Measurements from ENCODE around the gene SFSWAP.
"Not testable (repeated sequence)": the region's sequence is repeated elsewhere in the genome, so short reads cannot be mapped to it uniquely, and the experiment has no call there.

Gene SFSWAP

GRCh38 chr12:131703161-131703560, 7.7 kb upstream of the SFSWAP start:
- DNase-seq, result no peak

- no peak for DNase-seq
These were observed 6.4 kb upstream of the SFSWAP start for GRCh38 chr12:131704509-131704908.

GRCh38 chr12:131706709-131707108, 4.2 kb upstream of the SFSWAP start:
- DNase-seq, result not testable (repeated sequence)

GRCh38 chr12:131709226-131709625, 1.7 kb upstream of the SFSWAP start:
- DNase-seq, result no peak

- no peak for DNase-seq
These were observed 788 bp downstream of the SFSWAP start for GRCh38 chr12:131711551-131712205.

- DNase-seq, result no peak
These were observed 2.5 kb downstream of the SFSWAP start for GRCh38 chr12:131713349-131713748.

GRCh38 chr12:131714759-131715158, 3.9 kb downstream of the SFSWAP start:
- no peak for DNase-seq

- DNase-seq, result no peak
These were observed 5.4 kb downstream of the SFSWAP start for GRCh38 chr12:131716282-131716681.

GRCh38 chr12:131720241-131720640, 9.4 kb downstream of the SFSWAP start:
- no peak for DNase-seq

- no peak for DNase-seq
These were observed 10.0 kb downstream of the SFSWAP start for GRCh38 chr12:131720921-131721320.

- DNase-seq, result no peak
These were observed 10.7 kb downstream of the SFSWAP start for GRCh38 chr12:131721548-131721947.

GRCh38 chr12:131723532-131723931, 12.6 kb downstream of the SFSWAP start:
- DNase-seq, result no peak

- no peak for DNase-seq
These were observed 13.6 kb downstream of the SFSWAP start for GRCh38 chr12:131724534-131724933.

- no peak for DNase-seq
These were observed 14.6 kb downstream of the SFSWAP start for GRCh38 chr12:131725503-131725902.

- DNase-seq, result no peak
These were observed 17.8 kb downstream of the SFSWAP start for GRCh38 chr12:131728720-131729119.

- no peak for DNase-seq
These were observed 18.5 kb downstream of the SFSWAP start for GRCh38 chr12:131729254-131729955.

- no peak for DNase-seq
These were observed 22.2 kb downstream of the SFSWAP start for GRCh38 chr12:131732996-131733615.

- no peak for DNase-seq
These were observed 23.0 kb downstream of the SFSWAP start for GRCh38 chr12:131733874-131734273.

- DNase-seq, result no peak
These were observed 23.7 kb downstream of the SFSWAP start for GRCh38 chr12:131734336-131735152.

- DNase-seq, result no peak
These were observed 24.2 kb downstream of the SFSWAP start for GRCh38 chr12:131735153-131735456.

- no peak for DNase-seq
These were observed 24.9 kb downstream of the SFSWAP start for GRCh38 chr12:131735476-131736445.

GRCh38 chr12:131736446-131737149, 25.7 kb downstream of the SFSWAP start:
- DNase-seq, result no peak

Measured in NCI-H2171 (cell line).